Measurements from ENCODE around the gene SLC28A1.

SLC28A1 gene

GRCh38 chr15:84960391-84961113, 76.1 kb downstream of the SLC28A1 start:
- Mint-ChIP-seq H3K36me3 (ENCODE audit: low read depth) (no peaks in the 10 kb centered on the region), H3K9me3 (no peaks in the 10 kb centered on the region), H3K27me3 (ENCODE audit: low read depth) (peaks cover 34% of the 10 kb centered on the region), H3K4me1 (ENCODE audit: low read depth) (peaks cover 5% of the 10 kb centered on the region), H3K27ac (no peak overlapping the region), H3K4me3 (no peak overlapping the region)

GRCh38 chr15:84961114-84961452, 76.6 kb downstream of the SLC28A1 start:
- no peak overlapping the region for H3K27ac Mint-ChIP-seq
- H3K27me3 Mint-ChIP-seq (ENCODE audit: low read depth), result peaks cover 28% of the 10 kb centered on the region
- H3K9me3 Mint-ChIP-seq, result no peaks in the 10 kb centered on the region
- no peak overlapping the region for H3K4me3 Mint-ChIP-seq
- H3K4me1 Mint-ChIP-seq (ENCODE audit: low read depth), result peaks cover 5% of the 10 kb centered on the region
- H3K36me3 Mint-ChIP-seq (ENCODE audit: low read depth), result no peaks in the 10 kb centered on the region

- H3K9me3 Mint-ChIP-seq, result peaks cover 5% of the 10 kb centered on the region
- no peak overlapping the region for H3K4me3 Mint-ChIP-seq
- H3K27me3 Mint-ChIP-seq (ENCODE audit: low read depth), result peaks cover 22% of the 10 kb centered on the region
- no peaks in the 10 kb centered on the region for H3K36me3 Mint-ChIP-seq (ENCODE audit: low read depth)
- H3K4me1 Mint-ChIP-seq (ENCODE audit: low read depth), result peaks cover 5% of the 10 kb centered on the region
- H3K27ac Mint-ChIP-seq, result no peak overlapping the region
Measured at GRCh38 chr15:84961707-84962106, 77.2 kb downstream of the SLC28A1 start.

GRCh38 chr15:84962955-84963354, 78.5 kb downstream of the SLC28A1 start:
- Mint-ChIP-seq H3K27ac (no peak overlapping the region), H3K9me3 (peaks cover 12% of the 10 kb centered on the region), H3K4me1 (ENCODE audit: low read depth) (peaks cover 7% of the 10 kb centered on the region), H3K4me3 (no peak overlapping the region), H3K36me3 (ENCODE audit: low read depth) (no peaks in the 10 kb centered on the region), H3K27me3 (ENCODE audit: low read depth) (peaks cover 11% of the 10 kb centered on the region)

GRCh38 chr15:84967380-84967779, 82.9 kb downstream of the SLC28A1 start:
- peaks cover 12% of the 10 kb centered on the region for H3K9me3 Mint-ChIP-seq
- peaks cover 6% of the 10 kb centered on the region for H3K27me3 Mint-ChIP-seq (ENCODE audit: low read depth)
- H3K27ac Mint-ChIP-seq, result no peak overlapping the region
- no peak overlapping the region for H3K4me3 Mint-ChIP-seq
- no peaks in the 10 kb centered on the region for H3K36me3 Mint-ChIP-seq (ENCODE audit: low read depth)
- peaks cover 2% of the 10 kb centered on the region for H3K4me1 Mint-ChIP-seq (ENCODE audit: low read depth)

GRCh38 chr15:84968301-84968700, 83.8 kb downstream of the SLC28A1 start:
- no peak overlapping the region for H3K27ac Mint-ChIP-seq
- H3K4me1 Mint-ChIP-seq (ENCODE audit: low read depth), result peaks cover 2% of the 10 kb centered on the region
- no peak overlapping the region for H3K4me3 Mint-ChIP-seq
- peaks cover 6% of the 10 kb centered on the region for H3K27me3 Mint-ChIP-seq (ENCODE audit: low read depth)
- peaks cover 12% of the 10 kb centered on the region for H3K9me3 Mint-ChIP-seq
- no peaks in the 10 kb centered on the region for H3K36me3 Mint-ChIP-seq (ENCODE audit: low read depth)

GRCh38 chr15:84969257-84969656, 84.8 kb downstream of the SLC28A1 start:
- Mint-ChIP-seq H3K27me3 (ENCODE audit: low read depth) (peaks cover under 1% of the 10 kb centered on the region), H3K36me3 (ENCODE audit: low read depth) (no peaks in the 10 kb centered on the region), H3K4me1 (ENCODE audit: low read depth) (peaks cover 2% of the 10 kb centered on the region), H3K27ac (no peak overlapping the region), H3K9me3 (peaks cover 12% of the 10 kb centered on the region), H3K4me3 (no peak overlapping the region)

- Mint-ChIP-seq H3K4me1 (ENCODE audit: low read depth) (peaks cover 2% of the 10 kb centered on the region), H3K9me3 (peaks cover 12% of the 10 kb centered on the region), H3K27me3 (ENCODE audit: low read depth) (no peaks in the 10 kb centered on the region), H3K36me3 (ENCODE audit: low read depth) (no peaks in the 10 kb centered on the region), H3K4me3 (no peak overlapping the region), H3K27ac (no peak overlapping the region)
Measured at GRCh38 chr15:84970843-84971242, 86.4 kb downstream of the SLC28A1 start.

GRCh38 chr15:84973492-84974460, 89.3 kb downstream of the SLC28A1 start:
- Mint-ChIP-seq H3K4me1 (ENCODE audit: low read depth) (no peaks in the 10 kb centered on the region), H3K27ac (no peak overlapping the region), H3K27me3 (ENCODE audit: low read depth) (peaks cover 5% of the 10 kb centered on the region), H3K4me3 (no peak overlapping the region), H3K36me3 (ENCODE audit: low read depth) (no peaks in the 10 kb centered on the region), H3K9me3 (no peaks in the 10 kb centered on the region)

GRCh38 chr15:84975871-84976351, 91.4 kb downstream of the SLC28A1 start:
- Mint-ChIP-seq H3K9me3 (no peaks in the 10 kb centered on the region), H3K36me3 (ENCODE audit: low read depth) (no peaks in the 10 kb centered on the region), H3K4me1 (ENCODE audit: low read depth) (peaks cover 10% of the 10 kb centered on the region), H3K4me3 (no peak overlapping the region), H3K27me3 (ENCODE audit: low read depth) (peaks cover 10% of the 10 kb centered on the region), H3K27ac (no peak overlapping the region)

- H3K27ac Mint-ChIP-seq, result no peak overlapping the region
- H3K4me3 Mint-ChIP-seq, result no peak overlapping the region
- peaks cover 10% of the 10 kb centered on the region for H3K4me1 Mint-ChIP-seq (ENCODE audit: low read depth)
- H3K9me3 Mint-ChIP-seq, result no peaks in the 10 kb centered on the region
- H3K27me3 Mint-ChIP-seq (ENCODE audit: low read depth), result peaks cover 10% of the 10 kb centered on the region
- no peaks in the 10 kb centered on the region for H3K36me3 Mint-ChIP-seq (ENCODE audit: low read depth)
Measured at GRCh38 chr15:84976746-84977345, 92.4 kb downstream of the SLC28A1 start.

GRCh38 chr15:84979651-84980050, 95.2 kb downstream of the SLC28A1 start:
- H3K4me3 Mint-ChIP-seq, result peak overlapping the region; percentile 94
- H3K4me1 Mint-ChIP-seq (ENCODE audit: low read depth), result peaks cover 24% of the 10 kb centered on the region
- H3K27me3 Mint-ChIP-seq (ENCODE audit: low read depth), result peaks cover 20% of the 10 kb centered on the region
- H3K27ac Mint-ChIP-seq, result peak overlapping the region; percentile 26
- no peaks in the 10 kb centered on the region for H3K9me3 Mint-ChIP-seq
- no peaks in the 10 kb centered on the region for H3K36me3 Mint-ChIP-seq (ENCODE audit: low read depth)

GRCh38 chr15:84980196-84981053, 96.0 kb downstream of the SLC28A1 start:
- Mint-ChIP-seq H3K4me3 (peak overlapping the region; percentile 94), H3K27ac (peak overlapping the region; percentile 97), H3K36me3 (ENCODE audit: low read depth) (no peaks in the 10 kb centered on the region), H3K27me3 (ENCODE audit: low read depth) (peaks cover 20% of the 10 kb centered on the region), H3K9me3 (no peaks in the 10 kb centered on the region), H3K4me1 (ENCODE audit: low read depth) (peaks cover 27% of the 10 kb centered on the region)

Measured in T-helper 1 cell treated with Interleukin-12 subunit alpha and Interleukin-12 subunit beta and Interleukin-4 antibody, amounts not matched to agents 30 μg/mL and 1 μg/mL, for 36 hours (primary cell).